NCI-H2196 (cell line): ENCODE results near the gene ABCA12.
A peak's percentile ranks its signal among the peaks of the same experiment; 100 is the strongest.

ENCODE experiments used
- DNase-seq: peaks from one replicate; lab custom pipeline; 2025; ENCODE audit not compliant: unreplicated experiment; lab: John Stamatoyannopoulos, UW

ABCA12 gene

DNA sequence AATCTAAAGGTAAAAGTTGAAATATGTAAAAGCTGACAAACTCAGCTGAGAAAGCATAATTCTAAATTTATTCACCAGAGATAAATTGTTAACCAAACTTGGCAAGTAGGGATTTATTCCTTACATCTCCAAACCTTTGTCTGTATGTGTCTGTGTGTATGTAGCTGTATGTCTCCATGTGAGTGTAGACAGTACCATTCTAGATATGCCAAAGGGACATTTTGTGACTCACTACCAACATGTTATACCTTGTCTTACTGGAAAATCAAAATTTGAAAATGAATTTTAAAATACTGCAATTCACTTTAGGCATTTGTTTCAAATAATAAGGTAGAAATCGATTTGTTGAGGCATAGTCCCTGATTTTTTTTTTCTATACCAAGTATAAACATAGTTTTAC is 102.1 kb downstream of the ABCA12 start:
- DNase-seq: no peak

GRCh38 chr2:215034154-215034553 is 104.3 kb downstream of the ABCA12 start:
- DNase-seq: no peak

DNA sequence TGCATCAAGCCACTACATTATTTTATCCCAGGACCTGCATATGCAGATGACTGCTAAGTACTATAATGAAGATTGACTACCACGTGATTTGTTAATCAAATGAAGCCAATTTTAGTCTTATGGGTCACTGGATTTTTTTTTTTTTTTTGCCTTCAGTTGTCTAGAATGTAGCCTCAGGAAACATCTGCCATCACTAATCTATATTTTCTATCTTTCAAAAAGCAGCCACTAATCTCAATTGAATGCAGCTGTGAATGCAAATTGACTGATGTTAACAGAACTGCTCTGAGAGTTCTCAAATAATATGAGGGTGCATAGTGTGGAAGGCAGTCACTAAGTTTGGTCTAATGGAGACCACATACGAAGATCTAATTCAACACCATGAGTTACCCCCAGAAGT is 106.3 kb downstream of the ABCA12 start:
- DNase-seq: no peak

DNA sequence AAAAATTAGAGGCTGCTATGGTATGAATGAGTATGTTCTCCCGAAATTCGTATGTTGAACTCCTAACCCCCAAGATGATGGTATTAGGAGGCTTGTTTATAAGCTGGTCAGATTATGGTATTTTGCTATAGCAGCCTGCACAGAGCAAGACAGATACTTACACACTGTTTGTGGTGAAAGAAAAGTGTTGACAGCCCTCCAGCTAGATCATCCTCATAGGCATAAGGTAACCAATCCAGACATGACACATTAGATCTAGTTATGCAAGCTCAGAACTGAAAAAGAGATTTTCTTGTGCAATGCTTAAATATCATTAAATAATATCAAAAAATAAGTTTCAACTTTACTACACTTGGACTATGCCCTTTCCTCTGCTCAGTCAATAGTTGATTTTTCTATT is 107.1 kb downstream of the ABCA12 start:
- DNase-seq: no peak

GRCh38 chr2:215029936-215030335 is 108.5 kb downstream of the ABCA12 start:
- DNase-seq: no peak

- no peak for DNase-seq
These were observed 110.2 kb downstream of the ABCA12 start for GRCh38 chr2:215028231-215028630.

- no peak for DNase-seq
These were observed 110.6 kb downstream of the ABCA12 start for GRCh38 chr2:215027779-215028178.

- no peak for DNase-seq
These were observed 115.5 kb downstream of the ABCA12 start for GRCh38 chr2:215022910-215023309.

- no peak for DNase-seq
These were observed 116.0 kb downstream of the ABCA12 start for GRCh38 chr2:215022418-215022817.

GRCh38 chr2:215020283-215020682 is 118.1 kb downstream of the ABCA12 start:
- no peak for DNase-seq

DNA sequence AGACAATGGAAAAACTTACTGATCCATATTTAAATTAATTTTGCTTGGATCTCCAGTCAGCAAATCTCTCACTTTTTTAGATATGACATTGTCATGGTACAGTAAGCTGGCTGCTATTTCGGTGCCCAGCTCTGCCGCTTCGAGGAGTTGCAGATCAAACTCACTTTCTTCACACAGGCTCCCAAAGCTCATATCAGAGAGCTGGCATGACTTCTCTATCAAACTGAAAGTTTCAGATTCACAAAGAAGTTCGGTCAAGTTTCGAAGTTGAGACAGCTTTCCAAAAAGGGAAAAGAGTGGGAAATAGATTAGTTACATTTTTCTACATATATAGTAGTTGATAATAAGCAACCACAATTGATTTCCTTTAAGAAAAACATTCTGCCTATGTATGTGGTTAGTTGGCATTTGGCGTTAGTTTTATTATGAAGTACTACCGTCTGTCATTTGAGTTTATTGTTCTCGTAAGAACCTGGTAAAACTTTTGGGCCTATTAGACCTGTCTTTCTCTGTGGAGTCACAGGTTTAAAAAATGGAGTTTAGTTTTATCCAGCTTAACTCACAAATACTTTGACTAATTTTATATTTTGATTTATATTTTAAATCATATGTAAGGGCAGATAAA is 118.8 kb downstream of the ABCA12 start:
- DNase-seq: no peak

DNA sequence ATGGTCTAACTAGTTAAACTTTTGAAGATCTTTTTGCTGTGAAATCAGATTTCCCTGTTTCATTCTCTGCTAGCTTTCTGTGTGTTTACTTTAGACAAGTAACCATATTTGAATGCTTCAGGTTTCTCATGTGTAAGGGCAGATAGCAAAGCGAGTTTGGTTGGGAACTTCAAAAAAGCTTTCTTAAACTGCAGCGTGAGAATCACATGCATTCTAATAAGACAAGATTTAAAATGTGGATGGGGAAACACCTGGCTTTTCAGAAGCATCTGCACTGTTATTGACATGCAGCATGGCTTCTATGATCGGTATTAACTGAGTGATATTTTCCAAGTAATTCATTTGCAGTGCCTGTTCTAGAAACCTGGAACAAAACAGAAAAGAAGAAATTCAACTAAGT is 119.3 kb downstream of the ABCA12 start:
- no peak for DNase-seq

- DNase-seq: no peak
These were observed 123.0 kb downstream of the ABCA12 start for GRCh38 chr2:215015421-215015820.

DNA sequence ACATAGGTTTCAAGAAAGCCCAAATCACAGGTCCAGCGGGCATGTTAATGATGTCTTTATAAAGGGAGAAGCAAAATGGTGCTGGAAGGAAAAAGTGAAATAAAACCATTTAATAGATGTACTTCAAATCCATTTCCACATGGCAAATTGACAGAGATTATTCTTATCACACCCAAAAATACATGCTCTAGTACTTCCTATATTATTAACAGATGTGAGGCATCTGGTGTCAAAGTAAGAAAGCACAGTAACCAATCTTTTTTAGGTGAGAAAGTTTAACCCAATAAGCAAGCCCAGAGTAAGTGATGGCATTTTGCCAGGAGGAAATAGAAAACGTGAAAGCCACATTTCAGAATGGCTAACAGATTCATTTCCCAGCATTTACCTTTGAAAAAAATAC is 128.0 kb downstream of the ABCA12 start:
- DNase-seq: no peak

DNA sequence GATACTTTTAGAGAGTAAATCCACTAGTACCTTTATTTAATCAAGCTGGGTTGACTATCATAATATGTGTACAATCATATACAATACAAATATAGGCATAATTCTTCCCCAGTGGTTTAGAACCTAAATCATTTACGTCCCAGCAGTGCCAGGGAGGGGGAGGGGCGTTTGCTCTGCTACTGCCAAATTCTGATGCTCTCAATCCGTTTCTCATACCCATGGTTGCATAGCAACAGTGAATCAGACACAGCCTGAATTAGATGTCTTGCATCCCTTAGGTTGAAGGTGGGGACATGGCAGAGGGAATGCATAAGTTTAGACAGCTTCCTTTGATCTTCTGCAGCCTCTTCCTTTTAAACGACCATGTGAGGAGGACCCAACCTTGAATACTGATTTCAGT is 135.4 kb downstream of the ABCA12 start:
- DNase-seq: no peak

- peak; percentile 44 for DNase-seq
These were observed 135.9 kb downstream of the ABCA12 start for GRCh38 chr2:215002500-215002899.

GRCh38 chr2:215000721-215001120 is 137.7 kb downstream of the ABCA12 start:
- no peak for DNase-seq

GRCh38 chr2:214995926-214996670 is 142.3 kb downstream of the ABCA12 start:
- DNase-seq: no peak

- DNase-seq: no peak
These were observed 143.0 kb downstream of the ABCA12 start for GRCh38 chr2:214995409-214995808.

DNA sequence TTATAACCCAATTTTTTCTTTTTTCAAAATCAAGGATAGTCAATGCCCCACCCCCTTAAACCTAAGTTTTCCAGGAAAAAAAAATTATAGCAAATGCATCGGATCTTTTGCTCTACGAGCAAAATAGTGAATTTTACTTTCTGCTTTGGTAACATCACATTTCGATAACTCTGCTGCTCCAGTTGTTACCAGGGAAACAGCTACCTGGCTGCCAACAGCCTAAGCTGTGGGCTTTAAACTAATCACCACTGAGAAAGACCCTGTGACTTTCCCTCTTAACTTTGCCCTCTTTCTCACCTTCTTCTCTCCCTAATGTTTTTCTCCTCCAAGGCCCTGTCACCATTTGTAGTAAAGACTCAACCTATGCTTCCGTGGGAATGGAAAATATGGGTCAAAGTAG is 145.5 kb downstream of the ABCA12 start:
- no peak for DNase-seq

DNA sequence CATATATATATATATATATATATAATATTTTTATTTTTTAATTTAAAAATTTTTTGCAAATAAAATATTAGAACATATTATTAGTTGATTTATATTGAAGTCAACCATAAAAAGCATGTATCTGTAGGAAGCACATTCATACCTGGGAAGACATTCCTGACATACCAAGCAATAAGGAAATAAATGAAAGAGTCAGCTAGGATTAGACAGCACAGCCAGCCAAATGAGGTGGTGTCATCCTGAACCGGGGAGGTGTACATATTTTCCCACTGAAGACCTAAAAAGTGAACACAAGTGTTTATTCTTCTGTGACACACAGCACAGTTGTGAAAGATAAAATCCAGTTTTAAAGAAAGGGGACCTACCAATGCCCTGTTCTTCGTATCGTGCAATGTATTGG is 149.2 kb downstream of the ABCA12 start:
- no peak for DNase-seq

GRCh38 chr2:214987261-214987660 is 151.2 kb downstream of the ABCA12 start:
- DNase-seq: no peak

GRCh38 chr2:214985619-214986018 is 152.8 kb downstream of the ABCA12 start:
- DNase-seq: no peak
